Sigmoid colon (tissue), 7 donors: ENCODE data around the gene SESN1. TPM values are rescaled to one million over a fixed set of nuclear protein-coding genes. Genes with fewer than 3 reads are reported as not detected.

ENCODE experiments used
- DNase-seq: peaks from one replicate; pipeline ENCODE4 v3.0.0-alpha.2; 2019
- H3K27ac ChIP-seq, 4 donors: fragments of 200-600 bp; sonication (generic); one replicate each; pipeline ENCODE4 v1.5.1; 2016 to 2019; ENCODE audit warnings: mild to moderate bottlenecking in 1 of 4
- H3K27me3 ChIP-seq, 3 donors: fragments of 200-600 bp; sonication (generic); one replicate each; pipeline ENCODE4 v1.5.1; 2019; ENCODE audit warnings: mild to moderate bottlenecking in 1 of 3
- H3K36me3 ChIP-seq, 4 donors: fragments of 200-600 bp; sonication (generic); one replicate each; pipeline ENCODE4 v1.5.1; 2016 to 2019
- H3K4me1 ChIP-seq, 4 donors: fragments of 200-600 bp; sonication (generic); one replicate each; pipeline ENCODE4 v1.5.1; 2017 to 2019
- H3K4me3 ChIP-seq, 4 donors: fragments of 200-600 bp; sonication (generic); one replicate each; pipeline ENCODE4 v1.5.1; 2017 to 2019; ENCODE audit warnings: mild to moderate bottlenecking in 2 of 4, moderate library complexity in 1 of 4
- H3K9me3 ChIP-seq, 4 donors: fragments of 200-600 bp in 3 of 4; sonication (generic) in 3 of 4; one replicate each; pipeline versions ENCODE4 v1.5.1 to v1.6.1; 2013 to 2019
- CTCF ChIP-seq, 4 experiments: fragments of 450-650 bp in 3 of 4; fragments of 200-600 bp in 1 of 4; IDR thresholded peaks; one replicate each; pipeline ENCODE4 v1.5.1; 2016 to 2019; ENCODE audit warnings: antibody characterized with exemption in 4 of 4, mild to moderate bottlenecking in 3 of 4, moderate library complexity in 2 of 4
- EP300 ChIP-seq, 4 donors: sonication (generic); formaldehyde crosslinking; IDR thresholded peaks; one replicate each; pipeline ENCODE4 v1.6.1; 2017; ENCODE audit warnings: antibody characterized with exemption in 4 of 4
- POLR2A ChIP-seq, 2 donors: fragments of 450-650 bp; IDR thresholded peaks; one replicate each; pipeline ENCODE4 v1.6.1; 2016; ENCODE audit warnings: antibody characterized with exemption in 2 of 2, mild to moderate bottlenecking in 2 of 2, moderate library complexity in 2 of 2
- POLR2AphosphoS5 ChIP-seq, 4 donors: sonication (generic); formaldehyde crosslinking; IDR thresholded peaks; one replicate each; pipeline ENCODE4 v1.6.1; 2017; ENCODE audit warnings: antibody characterized with exemption in 4 of 4
- WGBS, 2 donors: extraction: QIAGEN DNeasy Blood & Tissue Kit; methylation state at CpG; one replicate each; pipeline ENCODE4 v1.1.7; 2013; 5-methylcytosine and 5-hydroxymethylcytosine counted together
- intact Hi-C: fragments of 100-400 bp; cut with DNase I; formaldehyde crosslinking; loops from one replicate; pipeline ENCODE4 v1.15.1; 2023
- polyA plus RNA-seq, 3 donors: library from polyadenylated mRNA; stranded (reverse); fragments of 200-250 nt; gene quantifications; one replicate each; pipeline ENCODE4 v1.2.3, GENCODE V29; 2013
- total RNA-seq, 4 donors: library from RNA; depleted of rRNA; stranded (reverse); fragments of >200 nt; gene quantifications; one replicate each; pipeline ENCODE4 v1.1.0, GENCODE V29; 2016
- donor health status: healthy with polysubstance abuse.
- donor health status: Bipolar disorder and iron deficiency.
- donor health status: healthy.

SESN1 gene
- total and polyA plus RNA-seq, 7 donors: 18.3 to 144 (median 63.0) TPM

- 96 to 97% methylated on average over 2 of the region's 2 CpGs for WGBS, 2 donors
- DNase-seq: no peak
- TF ChIP-seq EP300 (IDR thresholded peaks at IDR 0.05) (no peak), CTCF (IDR thresholded peaks at IDR 0.05) (no peak), POLR2A (IDR thresholded peaks at IDR 0.05) (no peak), POLR2AphosphoS5 (IDR thresholded peaks at IDR 0.05) (no peak)
- Histone ChIP-seq H3K4me3 (no peak overlapping the region), H3K9me3 (no peaks in the 10 kb centered on the region), H3K27me3 (no peaks in the 10 kb centered on the region), H3K27ac (no peak overlapping the region), H3K4me1 (peaks cover 0 to 50% (median 39%) of the 10 kb centered on the region in 4 donors), H3K36me3 (no peaks in the 10 kb centered on the region)
- intact Hi-C loops: no loop called here
Measured at GRCh38 chr6:109053336-109053735, 41.3 kb downstream of the SESN1 start.

DNA sequence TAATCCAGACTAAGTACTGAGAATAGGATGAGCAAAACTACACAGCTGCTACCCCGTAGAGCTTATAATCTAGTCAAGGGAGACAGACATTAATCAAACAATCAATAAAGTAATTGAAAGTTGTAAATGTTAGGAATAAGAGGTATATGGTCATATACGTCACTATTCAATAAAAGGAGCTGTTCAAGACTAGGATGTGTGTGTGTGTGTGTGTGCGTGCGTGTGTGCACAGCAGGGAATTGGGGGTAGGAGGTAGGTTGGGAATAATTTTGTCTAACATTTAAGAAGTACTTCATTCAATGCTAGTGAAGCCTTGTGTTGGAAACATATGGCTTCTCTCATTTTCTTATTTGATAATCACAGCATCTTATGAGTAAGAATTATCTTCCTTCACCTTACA, 41.8 kb downstream of the SESN1 start:
- no peak overlapping the region for H3K27ac ChIP-seq
- WGBS, 2 donors: 64 to 83% methylated on average over 4 of the region's 4 CpGs
- H3K27me3 ChIP-seq: no peaks in the 10 kb centered on the region
- no peak for DNase-seq
- no peaks in the 10 kb centered on the region for H3K9me3 ChIP-seq
- H3K36me3 ChIP-seq: no peaks in the 10 kb centered on the region
- intact Hi-C loops: no loop called here
- peaks cover 0 to 45% (median 37%) of the 10 kb centered on the region in 4 donors for H3K4me1 ChIP-seq
- no peak overlapping the region for H3K4me3 ChIP-seq
- TF ChIP-seq POLR2AphosphoS5 (IDR thresholded peaks at IDR 0.05) (no peak), EP300 (IDR thresholded peaks at IDR 0.05) (no peak), POLR2A (IDR thresholded peaks at IDR 0.05) (no peak), CTCF (IDR thresholded peaks at IDR 0.05) (no peak)

DNA sequence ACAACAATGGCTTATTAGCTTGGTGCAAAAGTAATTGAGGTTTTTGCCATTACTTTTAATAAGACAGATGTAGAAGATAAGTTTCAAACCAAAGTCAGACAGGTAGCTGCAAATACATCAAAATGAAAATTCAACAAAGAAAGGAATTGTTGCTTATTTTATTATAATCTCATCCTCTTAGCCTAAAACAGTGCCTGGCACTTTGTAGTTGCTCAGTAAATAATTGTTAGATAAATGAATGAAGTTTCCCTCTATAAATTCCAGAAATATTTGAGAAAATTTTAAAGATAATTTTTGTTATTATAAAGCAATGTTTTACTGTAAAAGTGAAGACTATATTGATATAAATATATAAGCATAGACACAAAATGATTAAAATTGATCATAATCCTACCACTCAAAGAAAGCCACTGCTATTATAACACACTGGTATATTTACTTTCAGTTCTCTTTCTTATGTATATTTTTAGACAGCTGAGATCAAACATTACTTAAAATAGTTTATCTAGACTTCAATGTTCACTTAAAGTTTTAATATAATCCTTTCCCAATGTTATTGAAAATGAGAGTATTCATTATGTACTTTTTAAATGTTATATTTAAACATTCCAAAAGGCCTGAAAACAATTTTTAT, 42.5 kb downstream of the SESN1 start:
- Histone ChIP-seq H3K36me3 (no peaks in the 10 kb centered on the region), H3K4me3 (no peak overlapping the region), H3K27ac (no peak overlapping the region), H3K9me3 (no peaks in the 10 kb centered on the region), H3K4me1 (peaks cover 0 to 38% (median 36%) of the 10 kb centered on the region in 4 donors), H3K27me3 (no peaks in the 10 kb centered on the region)
- no peak for TF ChIP-seq CTCF (IDR thresholded peaks at IDR 0.05)
- TF ChIP-seq POLR2AphosphoS5 (IDR thresholded peaks at IDR 0.05): no peak
- TF ChIP-seq EP300 (IDR thresholded peaks at IDR 0.05): no peak
- no peak for TF ChIP-seq POLR2A (IDR thresholded peaks at IDR 0.05)
- no peak for DNase-seq
- intact Hi-C loops: no loop called here

- TF ChIP-seq POLR2A (IDR thresholded peaks at IDR 0.05): no peak
- TF ChIP-seq EP300 (IDR thresholded peaks at IDR 0.05): no peak
- H3K9me3 ChIP-seq: no peaks in the 10 kb centered on the region
- H3K4me1 ChIP-seq: peaks cover 0 to 37% (median 32%) of the 10 kb centered on the region in 4 donors
Measured at GRCh38 chr6:109051301-109052017, 43.2 kb downstream of the SESN1 start.

DNA sequence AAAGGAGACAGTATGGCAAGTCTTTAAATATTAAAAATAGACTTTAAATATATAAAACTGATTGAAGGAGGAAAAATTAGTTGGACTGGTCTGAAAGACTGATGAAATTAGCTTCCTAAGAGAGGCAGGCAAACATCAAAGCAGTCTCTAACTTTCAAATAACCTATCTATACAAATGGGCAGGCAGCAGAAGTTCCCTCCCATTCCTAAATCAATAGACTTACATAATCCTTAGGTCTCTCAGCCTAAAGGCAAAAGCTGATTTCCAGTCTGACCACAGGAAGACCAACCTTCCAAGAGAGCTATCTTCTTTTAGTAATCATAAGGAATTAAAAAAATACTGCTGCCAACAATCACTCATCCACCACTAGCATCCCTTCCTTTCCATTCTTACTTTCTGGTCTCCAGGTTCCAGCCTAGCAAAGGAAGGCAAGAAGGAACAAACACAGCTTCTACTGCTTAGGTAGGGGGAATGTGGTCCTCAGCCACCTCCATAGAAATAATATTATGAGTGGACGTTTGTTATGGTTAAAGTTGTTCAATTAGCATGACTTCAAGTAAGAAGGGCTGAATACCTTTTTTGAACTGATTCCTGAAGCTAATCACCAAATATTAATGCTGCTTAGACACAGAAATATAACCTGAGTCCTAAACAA, 44.1 kb downstream of the SESN1 start:
- no peak for DNase-seq
- H3K27ac ChIP-seq: no peak overlapping the region
- H3K36me3 ChIP-seq: no peaks in the 10 kb centered on the region
- no peak for TF ChIP-seq CTCF (IDR thresholded peaks at IDR 0.05)
- TF ChIP-seq POLR2AphosphoS5 (IDR thresholded peaks at IDR 0.05): no peak
- no peak for TF ChIP-seq EP300 (IDR thresholded peaks at IDR 0.05)
- TF ChIP-seq POLR2A (IDR thresholded peaks at IDR 0.05): no peak
- no peaks in the 10 kb centered on the region for H3K27me3 ChIP-seq
- H3K9me3 ChIP-seq: no peaks in the 10 kb centered on the region
- H3K4me3 ChIP-seq: no peak overlapping the region
- WGBS, 2 donors: 88 to 89% methylated on average over 1 of the region's 1 CpG
- intact Hi-C loops: no loop called here
- peaks cover 0 to 37% (median 24%) of the 10 kb centered on the region in 4 donors for H3K4me1 ChIP-seq

More at GRCh38 chr6:109051301-109052017, 43.2 kb downstream of the SESN1 start:
- WGBS, 2 donors: 94 to 98% methylated on average over 1 of the region's 1 CpG
- Histone ChIP-seq H3K27me3 (no peaks in the 10 kb centered on the region), H3K27ac (no peak overlapping the region), H3K4me3 (no peak overlapping the region), H3K36me3 (no peaks in the 10 kb centered on the region)
- DNase-seq: no peak
- intact Hi-C loops: no loop called here
